ENCODE data around the gene CUX1.
"Not testable (repeated sequence)": the region's sequence is repeated elsewhere in the genome, so short reads cannot be mapped to it uniquely, and the experiment has no call there.

CUX1 gene

DNA sequence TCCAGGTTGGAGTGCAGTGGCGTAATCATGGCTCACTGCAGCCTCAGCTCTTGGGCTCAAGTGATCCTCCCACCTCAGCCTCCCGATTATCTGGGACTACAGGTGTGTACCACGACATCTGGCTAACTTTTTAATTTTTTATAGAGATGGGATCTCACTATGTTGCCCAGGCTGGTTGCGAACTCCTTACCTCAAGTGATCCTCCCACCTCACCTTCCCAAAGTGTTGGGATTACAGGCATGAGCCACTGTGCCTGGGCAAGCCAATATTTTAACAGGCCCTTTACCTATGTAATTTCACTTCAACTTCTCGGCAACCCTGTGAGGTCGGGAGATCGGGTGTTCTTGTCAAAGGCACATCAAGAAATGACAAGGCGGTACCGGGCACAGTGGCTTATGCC lies 146.3 kb downstream of the CUX1 start:
- no peak for DNase-seq

- DNase-seq: no peak
These were observed 147.4 kb downstream of the CUX1 start for GRCh38 chr7:101964680-101965452.

DNA sequence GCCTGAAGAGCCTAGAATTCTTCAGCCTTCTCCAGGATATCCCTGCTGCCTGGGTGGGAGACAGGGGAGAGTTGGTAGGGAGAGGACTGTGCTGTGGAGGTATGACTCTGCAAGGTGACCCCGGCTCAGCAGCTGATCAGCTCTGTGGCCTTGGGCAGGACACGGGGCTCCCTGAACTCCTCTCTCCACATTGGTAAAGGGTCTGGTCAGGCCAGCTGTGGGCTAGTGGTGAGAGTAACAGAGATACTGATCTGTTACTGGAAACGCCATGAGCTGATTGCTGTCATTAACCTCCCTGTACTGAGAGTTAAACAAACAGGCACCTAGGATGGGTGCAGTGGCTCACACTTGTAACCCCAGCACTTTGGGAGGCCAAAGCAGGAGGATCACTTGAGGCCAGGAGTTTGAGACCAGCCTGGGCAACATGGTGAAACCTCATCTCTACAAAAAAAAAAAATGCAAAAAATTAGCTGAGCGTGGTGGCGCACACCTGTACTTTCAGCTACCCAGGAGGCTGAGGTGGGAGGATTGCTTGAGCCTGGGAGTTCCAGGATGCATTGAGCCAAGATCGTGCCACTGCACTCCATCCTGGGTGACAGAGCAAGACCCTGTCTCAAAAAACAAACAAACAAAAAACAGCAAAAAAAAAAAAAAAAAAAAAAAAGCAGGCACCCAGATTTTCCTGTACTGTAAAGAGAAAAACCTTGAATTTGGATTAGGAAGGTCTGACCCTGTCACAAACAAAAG lies 151.5 kb downstream of the CUX1 start:
- DNase-seq: no peak

- DNase-seq: no peak
These were observed 152.7 kb downstream of the CUX1 start for GRCh38 chr7:101969997-101970585.

DNA sequence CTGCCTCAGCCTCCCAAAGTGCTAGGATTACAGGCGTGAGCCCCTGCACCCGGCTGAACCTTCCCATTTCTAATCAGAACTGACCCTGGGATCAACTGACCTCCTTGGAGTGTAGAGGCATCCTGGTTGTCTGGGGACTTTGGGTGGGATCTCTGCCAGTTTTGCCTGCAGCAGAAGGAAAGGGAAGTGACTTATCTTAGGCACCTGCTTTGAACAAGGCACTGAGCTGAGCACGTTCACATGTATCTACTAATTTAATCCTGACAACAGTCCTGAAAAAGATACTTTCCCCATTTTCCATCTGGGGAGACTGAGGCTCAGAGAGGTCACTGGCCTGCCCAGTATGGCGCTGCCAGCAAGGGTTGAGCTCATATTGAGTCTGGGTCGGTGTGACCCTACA lies 153.4 kb downstream of the CUX1 start:
- no peak for DNase-seq

DNA sequence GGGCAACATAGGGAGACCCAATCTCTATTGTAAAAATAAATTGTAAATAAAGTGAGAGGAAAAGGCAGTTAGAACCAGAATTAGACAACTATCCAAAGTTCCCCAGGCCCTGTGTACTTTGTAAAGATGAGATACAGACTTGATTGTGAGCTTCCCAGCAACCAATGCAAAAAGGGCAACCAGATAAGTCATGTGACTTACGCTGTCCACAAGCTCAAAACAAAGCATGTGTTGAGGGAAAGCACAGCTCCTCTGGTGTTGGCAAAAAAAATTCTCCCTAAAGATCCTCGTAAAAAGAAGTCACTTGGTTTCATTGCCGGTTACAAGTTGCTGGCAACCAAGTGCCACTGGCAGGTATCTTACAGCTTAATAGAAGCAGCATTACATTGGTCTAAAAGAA lies 154.0 kb downstream of the CUX1 start:
- no peak for DNase-seq

DNA sequence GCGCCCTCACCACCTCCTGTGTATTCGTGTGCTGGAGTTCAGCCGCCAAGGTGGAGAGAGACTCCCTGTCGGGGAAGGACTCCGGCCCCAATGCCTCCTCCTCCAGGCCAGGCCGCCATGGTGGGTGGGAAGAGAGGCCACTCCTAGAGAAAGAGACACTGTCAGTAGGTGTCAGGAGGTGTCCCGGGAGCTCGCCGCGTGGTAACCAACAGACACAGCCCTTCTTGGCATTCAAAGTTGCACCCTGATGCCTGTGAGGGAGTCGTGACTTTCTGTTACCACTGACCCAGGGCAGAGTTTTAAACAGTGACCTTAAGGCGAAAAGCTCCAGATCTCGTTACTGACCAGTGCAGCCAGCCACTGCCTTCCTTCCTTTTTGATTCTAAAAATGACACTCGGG lies 155.2 kb downstream of the CUX1 start:
- DNase-seq: no peak

DNA sequence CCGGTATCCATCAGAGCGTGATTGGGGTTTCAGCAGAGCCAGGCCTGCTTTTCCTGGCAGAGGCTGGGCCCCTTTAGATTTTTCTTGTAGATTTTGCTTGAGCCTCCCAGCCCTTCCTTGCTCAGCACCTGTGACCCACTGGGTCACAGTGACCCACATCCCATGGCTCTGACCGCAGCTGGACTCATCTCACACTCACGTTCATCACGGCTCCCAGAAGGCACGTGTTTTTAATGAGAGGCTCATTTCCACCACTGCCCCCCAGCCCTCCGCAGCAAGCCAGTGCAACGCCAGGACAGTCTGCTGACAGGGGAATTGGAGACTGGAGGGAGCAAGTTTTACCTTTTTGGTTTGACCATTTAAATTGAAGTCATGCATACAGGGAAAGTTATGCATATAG lies 155.7 kb downstream of the CUX1 start:
- DNase-seq: no peak

GRCh38 chr7:101974393-101974792 lies 157.0 kb downstream of the CUX1 start:
- DNase-seq: no peak

DNA sequence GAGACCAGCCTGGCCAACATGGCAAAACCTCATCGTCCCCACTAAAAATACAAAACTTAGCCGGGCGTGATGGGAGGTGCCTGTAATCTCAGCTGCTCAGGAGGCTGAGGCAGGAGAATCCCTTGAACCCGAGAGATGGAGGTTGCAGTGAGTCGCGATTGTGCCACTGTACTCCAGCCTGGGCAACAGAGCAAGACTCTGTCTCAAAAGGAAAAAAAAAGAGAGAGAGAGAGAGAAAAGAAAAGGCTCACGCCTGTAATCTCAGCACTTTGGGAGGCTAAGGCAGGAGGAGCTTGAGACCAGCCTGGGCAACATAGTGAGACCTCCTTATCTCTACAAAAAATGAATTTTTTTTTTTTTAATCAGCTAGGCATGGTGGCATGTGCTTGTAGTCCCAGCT lies 157.6 kb downstream of the CUX1 start:
- no peak for DNase-seq

DNA sequence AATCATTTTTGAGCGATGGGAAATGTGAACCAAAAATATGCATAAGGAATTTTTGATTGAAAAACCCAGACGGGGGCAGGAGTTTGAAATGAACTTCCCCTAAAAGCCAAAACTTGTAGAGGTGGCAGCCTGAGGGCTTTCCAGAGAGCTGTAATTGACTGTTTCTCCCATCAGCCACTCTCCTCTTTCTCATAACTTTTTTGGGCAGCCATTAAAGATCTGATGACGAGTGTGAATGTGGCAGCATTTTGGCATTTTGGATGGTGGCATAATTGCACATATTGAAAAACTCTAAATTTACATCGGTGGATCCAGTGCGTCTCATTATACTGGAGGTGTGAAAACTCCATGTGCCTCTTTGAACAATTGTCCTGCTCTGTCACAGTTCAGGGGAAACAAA lies 159.0 kb downstream of the CUX1 start:
- no peak for DNase-seq

DNA sequence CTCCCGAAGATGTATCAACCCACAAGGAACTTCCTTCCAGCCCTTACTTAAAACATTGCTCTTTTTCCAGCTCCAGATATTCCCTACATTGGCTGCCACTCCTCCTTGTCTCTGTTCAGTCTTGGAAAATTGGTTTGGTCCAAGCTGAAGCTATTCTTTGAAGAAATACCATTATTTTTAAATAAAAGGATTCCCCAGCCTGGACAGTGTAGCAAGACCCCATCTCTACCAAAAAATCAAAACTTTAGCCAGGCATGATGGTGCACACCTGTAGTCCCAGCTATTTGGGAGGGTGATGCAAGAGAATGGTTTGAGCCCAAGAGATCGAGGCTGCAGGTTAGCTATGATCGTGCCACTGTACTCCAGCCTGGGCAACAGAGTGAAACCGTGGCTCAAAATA lies 159.8 kb downstream of the CUX1 start:
- no peak for DNase-seq

- no peak for DNase-seq
These were observed 161.3 kb downstream of the CUX1 start for GRCh38 chr7:101978683-101979082.

DNA sequence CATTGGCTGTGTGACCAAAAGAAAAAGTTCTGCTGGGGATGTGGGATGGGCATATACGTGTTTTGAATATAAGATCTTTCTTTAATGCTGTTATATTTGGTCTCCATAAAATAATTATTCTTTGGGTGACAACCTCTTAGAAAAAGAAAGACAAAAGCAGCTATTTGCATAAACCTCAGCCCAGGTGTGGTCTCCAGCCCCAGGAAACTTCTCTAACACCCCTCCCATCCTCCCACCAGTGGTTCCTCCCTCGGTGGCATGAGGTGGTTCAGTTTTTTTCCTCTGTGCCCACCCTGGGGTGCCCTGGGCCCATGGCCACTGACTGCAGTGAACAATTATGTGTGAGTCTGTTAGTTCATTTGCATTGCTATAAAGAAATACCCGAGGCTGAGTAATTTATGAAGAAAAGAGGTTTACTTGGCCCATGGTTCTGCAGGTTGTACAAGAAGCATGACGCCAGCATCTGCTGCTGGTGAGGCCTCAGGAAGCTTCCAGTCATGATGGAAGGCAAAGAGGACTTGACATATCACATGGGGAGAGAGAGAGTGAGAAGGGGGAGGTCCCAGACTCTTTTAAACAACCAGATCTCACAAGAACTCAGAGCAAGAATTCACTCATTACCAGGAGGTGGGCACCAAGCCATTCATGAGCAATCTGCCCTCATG lies 165.9 kb downstream of the CUX1 start:
- no peak for DNase-seq

- DNase-seq: no peak
These were observed 166.9 kb downstream of the CUX1 start for GRCh38 chr7:101984133-101984879.

- DNase-seq: no peak
These were observed 167.9 kb downstream of the CUX1 start for GRCh38 chr7:101985057-101985902.

GRCh38 chr7:101985903-101986734 lies 168.7 kb downstream of the CUX1 start:
- no peak for DNase-seq

DNA sequence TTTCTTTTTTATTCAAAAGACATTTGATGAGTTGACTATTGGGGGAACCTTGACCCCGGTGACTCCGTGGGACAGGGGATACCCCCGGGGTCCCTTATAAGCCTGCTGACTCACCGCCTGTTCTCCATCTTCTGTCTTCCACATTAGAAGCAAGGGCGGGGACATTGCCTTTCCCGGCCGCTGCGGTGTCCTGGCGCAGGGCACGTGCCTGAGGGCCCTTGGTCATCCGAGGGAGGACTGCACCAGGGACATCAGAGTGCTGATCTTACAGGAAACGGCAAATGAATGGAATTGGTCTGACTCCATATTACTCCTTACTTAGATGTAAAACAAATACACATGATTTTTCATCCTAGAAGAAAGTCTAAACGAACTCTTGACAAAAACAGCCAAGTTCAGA lies 170.1 kb downstream of the CUX1 start:
- no peak for DNase-seq

GRCh38 chr7:101988060-101988459 lies 170.6 kb downstream of the CUX1 start:
- not testable (repeated sequence) for DNase-seq

DNA sequence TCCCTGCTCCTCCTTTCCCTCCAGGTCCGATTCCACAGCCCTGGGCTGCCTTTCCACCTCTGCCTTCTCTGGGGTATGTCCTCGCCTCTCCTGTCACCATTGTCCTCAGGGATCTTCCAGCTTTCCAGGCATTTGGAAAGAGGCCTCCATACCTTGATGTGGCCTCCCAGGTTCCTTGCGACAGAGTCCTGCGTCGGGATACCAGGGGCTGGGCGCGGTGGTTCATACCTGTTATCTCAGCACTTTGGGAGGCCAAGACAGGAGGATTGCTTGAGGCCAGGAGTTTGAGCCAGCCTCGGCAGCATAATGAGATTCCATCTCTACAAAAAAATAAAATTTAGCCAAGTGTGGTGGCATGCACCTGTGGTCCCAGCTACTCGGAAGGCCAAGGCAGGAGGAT lies 171.1 kb downstream of the CUX1 start:
- DNase-seq: no peak

- no peak for DNase-seq
These were observed 171.7 kb downstream of the CUX1 start for GRCh38 chr7:101989101-101989500.

Data from T-helper 9 cell (primary cell).